Measurements from ENCODE around the gene ITPR1.

GRCh38 chr3:4471907-4472306, 21.2 kb upstream of the ITPR1 start:
- TF ChIP-seq CEBPB (IDR thresholded peaks at IDR 0.05) (no peak), EP300 (IDR thresholded peaks at IDR 0.05) (no peak), MAX (IDR thresholded peaks at IDR 0.05) (no peak), NFE2L2 (conservative IDR thresholded peaks at IDR 0.05; ENCODE audit: low read length) (no peak), JUNB (IDR thresholded peaks at IDR 0.05) (no peak)
